HG03025 (cell line): ENCODE data around the gene AP1M1.

Experiments
- ATAC-seq: cut with Tn5 transposase; IDR thresholded peaks from one replicate; pipeline ENCODE4 v1.9.1; 2021; ENCODE audit warnings: mild to moderate bottlenecking, moderate library complexity; ENCODE audit not compliant: unreplicated experiment, low FRiP score

AP1M1 gene

GRCh38 chr19:16228637-16229321 lies 31.1 kb downstream of the AP1M1 start:
- ATAC-seq = no peak

GRCh38 chr19:16229322-16229641 lies 31.6 kb downstream of the AP1M1 start:
- no peak for ATAC-seq

GRCh38 chr19:16232127-16232526 lies 34.4 kb downstream of the AP1M1 start:
- ATAC-seq = no peak

GRCh38 chr19:16232568-16232967 lies 34.9 kb downstream of the AP1M1 start:
- no peak for ATAC-seq

- ATAC-seq = no peak
Observed at GRCh38 chr19:16233081-16233776, 35.5 kb downstream of the AP1M1 start.

- no peak for ATAC-seq
Observed at GRCh38 chr19:16233836-16234551, 36.3 kb downstream of the AP1M1 start.

GRCh38 chr19:16234552-16235445 lies 37.1 kb downstream of the AP1M1 start:
- ATAC-seq = no peak

- ATAC-seq = no peak
Observed at GRCh38 chr19:16235811-16236652, 38.3 kb downstream of the AP1M1 start.

- ATAC-seq = no peak
Observed at GRCh38 chr19:16244091-16244490, 46.4 kb downstream of the AP1M1 start.

GRCh38 chr19:16247353-16248182 lies 49.9 kb downstream of the AP1M1 start:
- no peak for ATAC-seq

GRCh38 chr19:16248380-16249023 lies 50.8 kb downstream of the AP1M1 start:
- ATAC-seq = no peak

GRCh38 chr19:16249826-16250404 lies 52.2 kb downstream of the AP1M1 start:
- ATAC-seq = no peak

GRCh38 chr19:16252459-16253205 lies 54.9 kb downstream of the AP1M1 start:
- no peak for ATAC-seq

- ATAC-seq = no peak
Observed at GRCh38 chr19:16254851-16255408, 57.2 kb downstream of the AP1M1 start.

GRCh38 chr19:16257509-16258002 lies 59.8 kb downstream of the AP1M1 start:
- no peak for ATAC-seq

GRCh38 chr19:16258440-16258903 lies 60.8 kb downstream of the AP1M1 start:
- no peak for ATAC-seq
